HCT116 (cell line): ENCODE results near the gene IQCF6.

Experiments used
- CTCF ChIP-seq, 3 experiments: fragments of 200-600 bp in 1 of 3; sonication (generic) in 1 of 3; IDR thresholded peaks in 2 of 3; conservative IDR thresholded peaks in 1 of 3; 2 replicates each; pipeline ENCODE4 v1.5.1; 2012 to 2017; ENCODE audit warnings: low read depth in 2 of 3, low read length in 2 of 3, antibody characterized with exemption in 1 of 3, borderline replicate concordance in 1 of 3, control low read depth in 1 of 3, mild to moderate bottlenecking in 1 of 3, mixed read lengths in 1 of 3, mixed run types in 1 of 3, moderate library complexity in 1 of 3; ENCODE audit not compliant: insufficient read depth in 1 of 3
- EGR1 ChIP-seq: IDR thresholded peaks from 2 replicates; pipeline ENCODE4 v1.6.1; 2012; ENCODE audit warnings: low read depth
- EZH2 ChIP-seq: fragments of 200-600 bp; sonication (generic); IDR thresholded peaks from 2 replicates; pipeline ENCODE4 v1.6.1; 2017; ENCODE audit warnings: antibody characterized with exemption, mixed run types
- EZH2phosphoT487 ChIP-seq: fragments of 200-600 bp; IDR thresholded peaks from 2 replicates; pipeline ENCODE4 v1.6.1; 2018; ENCODE audit warnings: antibody characterized with exemption, borderline replicate concordance
- POLR2A ChIP-seq: IDR thresholded peaks from 2 replicates; pipeline ENCODE4 v1.7.0; 2011; ENCODE audit warnings: borderline replicate concordance; ENCODE audit not compliant: insufficient read depth, insufficient read length; ENCODE audit errors: extremely low read depth
- RAD21 ChIP-seq: IDR thresholded peaks from 2 replicates; pipeline ENCODE4 v1.6.1; 2012; ENCODE audit warnings: low read depth, mild to moderate bottlenecking
- REST ChIP-seq: IDR thresholded peaks from 2 replicates; pipeline ENCODE4 v1.6.1; 2012; ENCODE audit warnings: low read depth
- SIN3A ChIP-seq: IDR thresholded peaks from 2 replicates; pipeline ENCODE4 v1.6.1; 2012; ENCODE audit warnings: low read depth
- SRF ChIP-seq: IDR thresholded peaks from 2 replicates; pipeline ENCODE4 v1.6.1; 2012; ENCODE audit warnings: low read depth
- TCF7L2 ChIP-seq: IDR thresholded peaks from 2 replicates; pipeline ENCODE4 v1.7.0; 2011; ENCODE audit warnings: borderline replicate concordance, inconsistent platforms; ENCODE audit not compliant: insufficient read depth, insufficient read length; ENCODE audit errors: extremely low read depth
- ZBTB33 ChIP-seq: IDR thresholded peaks from 2 replicates; pipeline ENCODE4 v1.6.1; 2011; ENCODE audit warnings: mild to moderate bottlenecking, low read length, moderate library complexity; ENCODE audit not compliant: insufficient replicate concordance; ENCODE audit errors: extremely low read depth
- ZFX ChIP-seq: fragments of 450-650 bp; IDR thresholded peaks from 2 replicates; pipeline ENCODE4 v1.6.1; 2017
- TF ChIP-seq, protein P1 (sequence below): IDR thresholded peaks from 2 replicates; pipeline ENCODE4 v1.6.1; 2012

DNA sequence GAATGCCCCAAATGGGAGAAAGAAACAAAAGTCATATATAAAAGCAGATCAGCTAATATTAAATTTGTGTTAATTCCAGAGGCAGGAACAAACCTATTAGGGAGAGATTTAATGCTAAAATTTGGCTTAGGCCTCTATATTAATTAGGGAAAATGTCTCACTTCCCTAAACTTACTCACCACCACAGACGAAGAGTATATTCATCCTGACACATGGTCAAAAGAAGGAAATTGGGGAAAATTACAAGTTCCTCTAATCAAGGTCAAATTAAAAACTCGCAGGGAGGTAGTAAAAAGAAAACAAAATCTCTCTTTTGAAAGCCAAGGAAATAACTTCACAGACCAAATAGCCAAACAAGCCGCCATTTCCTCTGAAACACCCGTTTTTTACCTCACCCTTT is 39.9 kb downstream of the IQCF6 start:
- no peak for TF ChIP-seq SIN3A
- no peak for TF ChIP-seq TCF7L2
- no peak for TF ChIP-seq SRF
- no peak for TF ChIP-seq POLR2A
- TF ChIP-seq CTCF (IDR thresholded peaks at IDR 0.05 in 2 of 3, conservative IDR thresholded peaks at IDR 0.05 in 1 of 3; ENCODE audit: borderline replicate concordance in 1 of 3, insufficient read depth in 1 of 3, low read depth in 2 of 3, low read length in 2 of 3): no peak
- TF ChIP-seq EGR1: no peak
- no peak for TF ChIP-seq EZH2
- no peak for TF ChIP-seq REST
- TF ChIP-seq, protein P1, sequence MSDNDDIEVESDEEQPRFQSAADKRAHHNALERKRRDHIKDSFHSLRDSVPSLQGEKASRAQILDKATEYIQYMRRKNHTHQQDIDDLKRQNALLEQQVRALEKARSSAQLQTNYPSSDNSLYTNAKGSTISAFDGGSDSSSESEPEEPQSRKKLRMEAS: no peak
- no peak for TF ChIP-seq ZFX
- no peak for TF ChIP-seq RAD21
- TF ChIP-seq EZH2phosphoT487: no peak
- no peak for TF ChIP-seq ZBTB33
